GM21737 (cell line): ENCODE data around the gene USP40.

Experiments used
- ATAC-seq: cut with Tn5 transposase; IDR thresholded peaks from one replicate; pipeline ENCODE4 v1.9.1; 2021; ENCODE audit warnings: mild to moderate bottlenecking, moderate library complexity; ENCODE audit not compliant: unreplicated experiment

The USP40 gene

GRCh38 chr2:233498126-233498525 lies 68.5 kb downstream of the USP40 start:
- no peak for ATAC-seq

DNA sequence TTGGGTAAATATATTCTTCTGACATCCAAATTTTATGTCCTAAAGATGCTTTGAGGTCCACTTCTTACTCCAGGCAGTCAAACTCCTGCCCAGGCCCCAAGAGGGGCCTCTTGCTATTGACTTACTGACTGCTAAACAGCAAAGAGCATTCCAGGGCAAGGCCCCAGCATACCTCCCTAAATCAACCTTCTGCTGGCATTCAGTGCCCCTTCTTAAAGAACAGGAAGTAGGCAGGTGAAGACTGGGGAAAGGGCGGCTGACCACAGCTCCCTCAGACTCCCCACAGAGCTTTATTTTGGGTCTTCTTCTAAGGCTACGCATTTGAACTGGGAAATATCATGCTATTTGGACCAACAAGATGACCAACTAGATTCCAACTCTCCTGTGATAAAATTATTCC lies 68.9 kb downstream of the USP40 start:
- no peak for ATAC-seq

DNA sequence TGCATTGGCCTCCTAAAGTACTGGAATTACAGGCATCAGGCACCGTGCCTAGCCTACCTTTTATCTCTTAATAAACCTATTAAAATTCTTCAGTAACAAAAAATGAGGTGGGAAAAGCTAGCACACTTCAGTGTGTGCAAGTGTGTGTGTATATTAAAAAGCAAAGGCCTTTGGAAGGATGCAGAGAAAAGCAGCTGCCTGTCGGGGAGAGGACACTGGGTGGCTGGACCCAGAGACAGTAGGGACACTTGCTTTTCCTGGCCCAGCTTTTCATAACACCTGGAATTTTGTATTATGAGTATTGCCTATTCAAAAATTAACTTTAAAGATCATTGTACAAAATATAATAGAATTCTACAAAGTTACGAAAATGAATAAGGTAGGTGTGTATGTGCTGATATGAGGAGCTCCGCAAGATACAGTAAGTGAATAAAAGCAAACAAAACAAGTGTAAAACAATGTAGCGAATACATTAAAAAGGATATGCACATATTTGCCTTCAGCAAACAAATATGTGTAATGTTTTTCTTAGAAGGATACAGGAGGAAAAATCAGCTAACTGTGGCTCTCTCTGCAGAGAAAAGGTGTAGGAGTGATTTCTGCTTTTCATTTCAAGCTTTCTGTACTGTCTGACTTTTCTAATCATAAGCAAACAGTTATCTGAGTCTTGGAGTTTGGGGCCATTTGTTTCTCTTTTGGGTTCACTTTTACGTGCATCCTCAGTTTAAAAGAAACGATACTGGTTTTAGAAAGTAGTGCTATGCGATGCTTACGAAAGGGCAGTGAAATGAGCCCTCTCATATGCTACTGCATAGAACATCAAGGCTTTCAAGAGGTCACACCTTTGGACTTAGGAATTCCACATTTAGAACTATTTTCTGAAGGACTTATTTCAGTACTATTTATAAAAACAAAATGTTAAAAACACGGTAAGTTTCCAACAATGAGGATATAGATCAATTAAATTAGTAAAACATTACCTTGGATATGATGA lies 70.8 kb downstream of the USP40 start:
- no peak for ATAC-seq

GRCh38 chr2:233492751-233493150 lies 73.8 kb downstream of the USP40 start:
- no peak for ATAC-seq

- no peak for ATAC-seq
Observed at GRCh38 chr2:233492078-233492477, 74.5 kb downstream of the USP40 start.

DNA sequence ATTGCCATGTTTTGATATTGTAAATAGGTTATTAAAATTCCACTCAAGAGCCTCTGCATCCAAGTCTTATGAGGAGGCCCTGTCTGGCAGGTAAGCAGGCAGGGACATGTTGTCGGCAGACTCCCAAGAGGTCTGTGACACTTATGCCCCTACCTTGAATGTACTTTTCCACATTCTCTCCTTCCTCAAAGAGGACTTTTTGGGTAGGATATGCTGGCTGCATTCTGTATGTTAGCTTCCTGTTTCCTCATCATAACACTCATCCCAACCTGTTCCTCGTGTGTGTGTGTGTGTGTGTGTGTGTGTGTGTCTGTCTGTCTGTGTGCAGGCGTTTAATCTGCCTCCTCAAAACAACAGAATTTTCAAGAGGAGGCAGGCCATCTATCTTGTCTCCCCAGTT lies 75.3 kb downstream of the USP40 start:
- no peak for ATAC-seq

GRCh38 chr2:233490831-233491230 lies 75.8 kb downstream of the USP40 start:
- ATAC-seq = no peak

- ATAC-seq = no peak
Observed at GRCh38 chr2:233489666-233490065, 76.9 kb downstream of the USP40 start.

DNA sequence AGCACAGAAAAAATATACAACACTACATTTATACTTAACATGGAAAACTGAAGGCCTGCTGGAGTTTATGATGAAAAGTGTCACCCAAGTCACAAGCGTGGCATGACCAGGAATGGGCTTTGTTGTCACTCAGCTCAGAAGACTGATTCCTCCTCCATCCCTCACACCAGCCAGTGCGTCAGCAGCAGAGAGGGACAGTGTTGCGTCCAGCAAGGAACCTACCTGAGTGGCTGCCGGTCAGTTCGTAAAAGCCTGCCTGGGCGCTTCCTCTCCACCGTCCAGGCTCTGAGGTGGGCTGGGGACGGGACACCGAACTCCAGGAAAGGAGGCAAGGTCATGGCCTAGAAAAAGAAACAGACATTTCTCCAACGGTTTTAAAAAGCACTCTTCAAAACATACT lies 77.4 kb downstream of the USP40 start:
- ATAC-seq = no peak

GRCh38 chr2:233487748-233488345 lies 78.7 kb downstream of the USP40 start:
- ATAC-seq = no peak

DNA sequence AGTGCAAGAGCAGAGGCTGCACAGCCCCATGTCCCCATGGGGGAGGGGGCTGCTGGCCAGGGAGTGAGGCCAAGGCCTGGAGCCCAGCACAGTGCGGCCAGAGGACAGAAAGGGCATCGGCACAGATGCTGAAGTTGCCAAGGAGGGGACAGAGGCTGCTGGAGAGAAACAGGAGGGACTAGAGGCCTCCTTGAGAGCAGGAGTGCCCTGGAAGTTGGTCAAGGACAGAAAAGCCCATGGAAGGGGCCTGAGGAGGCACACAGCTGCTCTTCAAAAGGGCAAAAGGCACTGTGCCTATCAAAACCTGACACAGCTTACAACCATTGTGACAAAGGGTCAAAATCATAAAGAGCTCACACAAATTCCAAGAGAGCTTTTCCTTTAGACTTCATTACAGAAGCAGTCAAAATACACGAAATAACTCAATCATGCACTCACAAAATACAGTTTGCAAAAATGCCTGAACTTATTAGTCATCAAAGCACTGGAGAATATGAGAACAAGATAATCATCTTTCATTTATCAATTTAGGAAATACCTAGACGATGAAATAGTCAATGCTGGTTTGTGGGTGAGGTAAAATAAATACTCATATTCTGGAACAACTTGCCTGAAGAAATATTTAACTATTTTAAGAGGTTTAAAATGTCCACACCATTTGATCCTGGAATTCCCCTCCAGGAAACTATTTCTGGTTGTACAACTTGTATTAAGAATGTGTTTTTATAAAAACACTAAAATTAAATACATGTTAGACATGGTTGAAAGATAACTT lies 79.6 kb downstream of the USP40 start:
- no peak for ATAC-seq

GRCh38 chr2:233486357-233486756 lies 80.2 kb downstream of the USP40 start:
- no peak for ATAC-seq

- no peak for ATAC-seq
Observed at GRCh38 chr2:233485726-233486125, 80.9 kb downstream of the USP40 start.

DNA sequence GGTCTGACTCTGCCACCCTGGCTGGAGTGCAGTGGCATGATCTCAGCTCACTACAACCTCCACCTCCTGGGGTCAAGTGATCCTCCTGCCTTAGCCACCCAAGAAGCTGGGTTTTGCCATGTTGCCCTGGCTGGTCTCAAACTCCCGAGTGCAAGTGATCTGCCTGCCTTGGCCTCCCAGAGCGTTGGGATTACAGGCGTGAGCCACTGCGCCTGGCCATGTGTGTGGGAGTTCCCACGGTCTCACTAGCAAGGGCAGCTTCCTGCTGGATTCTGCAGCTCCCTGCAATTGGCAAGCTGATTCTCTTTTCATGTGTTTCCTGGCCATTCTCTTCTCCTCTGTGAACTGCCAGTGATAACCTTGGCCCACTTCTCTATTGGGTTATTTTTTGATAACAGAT lies 84.0 kb downstream of the USP40 start:
- ATAC-seq = no peak

DNA sequence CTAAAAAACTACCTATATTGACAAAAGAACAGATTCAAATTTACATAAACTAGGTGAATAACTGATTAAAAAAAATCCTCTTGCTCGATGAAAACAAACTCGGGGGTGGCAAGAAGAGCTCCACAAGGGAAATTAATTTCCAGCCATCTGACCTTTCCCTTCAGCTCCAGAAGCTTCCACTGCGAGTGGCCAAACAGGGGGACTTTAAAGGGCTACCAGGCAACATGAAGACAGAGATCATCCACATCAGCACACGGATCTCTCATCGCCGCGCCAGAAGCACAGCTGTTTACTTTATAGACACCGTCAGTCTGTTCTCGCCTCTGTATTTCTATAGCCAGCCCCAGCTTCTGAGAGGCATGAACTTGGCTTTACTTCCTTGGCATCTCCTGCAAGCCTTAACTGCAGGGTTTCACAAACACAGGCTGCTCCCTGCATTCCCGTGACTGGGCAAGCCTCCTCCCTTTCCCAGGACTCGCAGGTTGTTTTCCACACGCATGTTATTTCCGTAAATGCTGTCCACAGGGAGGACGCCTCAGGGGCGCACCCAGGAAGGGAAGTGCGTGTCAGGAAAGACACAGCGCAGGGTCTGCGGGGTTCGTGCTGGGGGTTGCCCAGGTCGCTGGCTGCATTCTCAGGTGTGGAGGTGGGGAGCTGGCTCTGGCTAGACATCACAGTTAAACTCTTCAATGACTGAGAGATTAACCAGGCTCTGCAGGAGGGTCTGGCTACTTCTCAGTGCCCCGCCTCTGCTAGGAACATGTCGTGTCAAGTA lies 85.0 kb downstream of the USP40 start:
- no peak for ATAC-seq

- ATAC-seq = no peak
Observed at GRCh38 chr2:233480490-233481202, 85.9 kb downstream of the USP40 start.

DNA sequence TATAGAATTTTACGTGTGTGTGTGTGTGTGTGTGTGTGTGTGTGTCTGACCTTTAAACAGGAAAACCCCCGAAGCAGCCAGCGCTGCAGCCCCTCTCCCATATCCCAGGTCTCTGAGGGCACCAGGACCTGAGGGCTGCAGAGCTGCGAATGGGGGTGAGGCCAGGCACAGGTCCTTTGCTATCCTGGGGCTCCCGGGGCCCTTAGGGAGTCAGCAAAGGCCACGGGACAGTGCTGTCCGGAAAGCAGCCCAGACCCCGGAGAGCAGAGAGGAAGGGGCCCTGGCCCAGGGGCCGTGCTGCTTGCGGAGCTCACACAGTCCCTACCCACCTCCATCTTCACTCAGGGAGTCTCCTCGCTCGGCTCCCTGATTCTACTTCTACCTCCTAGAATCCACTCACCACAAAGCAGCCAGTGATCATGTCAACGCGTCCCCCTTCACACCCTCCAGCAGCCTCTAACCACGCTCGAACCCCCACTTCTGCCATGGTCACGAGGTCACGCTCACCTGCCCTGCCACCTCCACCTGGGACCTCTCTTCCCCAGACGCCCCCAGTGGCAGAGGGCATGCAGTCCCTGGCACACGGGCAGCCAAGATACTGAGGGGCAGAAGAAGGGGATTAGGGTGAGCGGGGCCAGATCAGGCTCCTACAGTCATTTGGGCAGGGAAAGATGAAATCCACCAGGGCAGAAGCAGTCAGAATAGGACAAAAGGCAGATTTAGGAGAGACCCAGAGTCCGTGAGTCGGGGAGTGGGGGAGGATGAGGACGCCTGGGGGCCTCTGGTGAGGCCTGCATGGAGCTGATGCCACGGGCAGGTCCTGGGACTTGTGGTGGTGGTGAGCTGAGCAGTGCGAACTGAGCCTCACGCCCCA lies 86.7 kb downstream of the USP40 start:
- no peak for ATAC-seq

- ATAC-seq = no peak
Observed at GRCh38 chr2:233477548-233478433, 88.8 kb downstream of the USP40 start.
